Gastroesophageal sphincter (tissue), 3 donors: Measurements from ENCODE around the gene MAP3K13.

ENCODE experiments used
- CTCF ChIP-seq, 4 experiments: fragments of 200-600 bp in 2 of 4; fragments of 450-650 bp in 2 of 4; sonication (generic) in 1 of 4; IDR thresholded peaks; one replicate each; pipeline ENCODE4 v1.5.1; 2017 to 2019; ENCODE audit warnings: antibody characterized with exemption in 4 of 4, mild to moderate bottlenecking in 2 of 4, moderate library complexity in 2 of 4
- EP300 ChIP-seq: sonication (generic); formaldehyde crosslinking; IDR thresholded peaks from one replicate; pipeline ENCODE4 v1.6.1; 2017; ENCODE audit warnings: antibody characterized with exemption, mild to moderate bottlenecking
- POLR2A ChIP-seq, 2 donors: fragments of 450-650 bp; IDR thresholded peaks; one replicate each; pipeline ENCODE4 v1.6.1; 2017; ENCODE audit warnings: antibody characterized with exemption in 2 of 2, mild to moderate bottlenecking in 2 of 2, moderate library complexity in 1 of 2

GRCh38 chr3:185340751-185341150 lies 22.2 kb upstream of the MAP3K13 start:
- TF ChIP-seq CTCF (IDR thresholded peaks at IDR 0.05) (no peak), EP300 (no peak), POLR2A (IDR thresholded peaks at IDR 0.05) (no peak)
